Duodenal mucosa (tissue), 2 donors: ENCODE measurements around the gene KDSR.

Experiments
- H3K27ac ChIP-seq: one replicate; pipeline ENCODE4 v1.7.0; 2013; ENCODE audit warnings: low read depth, low read length
- H3K27me3 ChIP-seq, 2 donors: one replicate each; pipeline ENCODE4 v1.7.0; 2013; ENCODE audit warnings: low read length in 2 of 2, control low read depth in 1 of 2; ENCODE audit not compliant: insufficient read depth in 2 of 2, control insufficient read depth in 1 of 2
- H3K36me3 ChIP-seq, 2 donors: one replicate each; pipeline ENCODE4 v1.7.0; 2013; ENCODE audit warnings: low read length in 2 of 2, control low read depth in 1 of 2; ENCODE audit not compliant: insufficient read depth in 2 of 2, control insufficient read depth in 1 of 2
- H3K4me1 ChIP-seq, 2 donors: one replicate each; pipeline ENCODE4 v1.7.0; 2013; ENCODE audit warnings: low read length in 2 of 2, control low read depth in 1 of 2; ENCODE audit not compliant: insufficient read depth in 2 of 2, control insufficient read depth in 1 of 2
- H3K4me3 ChIP-seq, 2 donors: one replicate each; pipeline ENCODE4 v1.7.0; 2013; ENCODE audit warnings: low read length in 2 of 2, low read depth in 1 of 2
- H3K9ac ChIP-seq, 2 donors: one replicate each; pipeline ENCODE4 v1.7.0; 2013; ENCODE audit warnings: low read length in 2 of 2, low read depth in 1 of 2
- H3K9me3 ChIP-seq, 2 donors: one replicate each; pipeline ENCODE4 v1.7.0; 2013; ENCODE audit warnings: low read length in 2 of 2, control low read depth in 1 of 2; ENCODE audit not compliant: control insufficient read depth in 1 of 2

The KDSR gene

GRCh38 chr18:63297687-63298399 is 69.2 kb downstream of the KDSR start:
- Histone ChIP-seq H3K9me3 (no peaks in the 10 kb centered on the region), H3K27me3 (no peaks in the 10 kb centered on the region), H3K4me3 (no peak overlapping the region), H3K9ac (no peak overlapping the region), H3K4me1 (peaks cover 24 to 31% of the 10 kb centered on the region in 2 donors), H3K27ac (no peak overlapping the region), H3K36me3 (no peaks in the 10 kb centered on the region)

GRCh38 chr18:63293935-63294334 is 73.1 kb downstream of the KDSR start:
- Histone ChIP-seq H3K4me1 (peaks cover 17 to 22% of the 10 kb centered on the region in 2 donors), H3K27ac (no peak overlapping the region)

GRCh38 chr18:63292831-63293683 is 73.9 kb downstream of the KDSR start:
- Histone ChIP-seq H3K9ac (no peak overlapping the region), H3K4me1 (peaks cover 11 to 13% of the 10 kb centered on the region in 2 donors), H3K9me3 (no peaks in the 10 kb centered on the region), H3K36me3 (no peaks in the 10 kb centered on the region), H3K4me3 (no peak overlapping the region), H3K27me3 (no peaks in the 10 kb centered on the region), H3K27ac (no peak overlapping the region)

More at GRCh38 chr18:63293935-63294334, 73.1 kb downstream of the KDSR start:
- no peaks in the 10 kb centered on the region for H3K36me3 ChIP-seq
- no peaks in the 10 kb centered on the region for H3K9me3 ChIP-seq
- no peak overlapping the region for H3K9ac ChIP-seq
- H3K27me3 ChIP-seq = no peaks in the 10 kb centered on the region
- H3K4me3 ChIP-seq = no peak overlapping the region

- Histone ChIP-seq H3K4me3 (no peak overlapping the region), H3K27ac (no peak overlapping the region), H3K36me3 (no peaks in the 10 kb centered on the region), H3K9me3 (no peaks in the 10 kb centered on the region), H3K4me1 (peaks cover 6 to 13% of the 10 kb centered on the region in 2 donors), H3K9ac (no peak overlapping the region), H3K27me3 (no peaks in the 10 kb centered on the region)
These were observed 75.7 kb downstream of the KDSR start for GRCh38 chr18:63291278-63291677.

GRCh38 chr18:63290821-63291200 is 76.2 kb downstream of the KDSR start:
- Histone ChIP-seq H3K27ac (no peak overlapping the region), H3K27me3 (no peaks in the 10 kb centered on the region), H3K36me3 (no peaks in the 10 kb centered on the region), H3K9me3 (no peaks in the 10 kb centered on the region), H3K4me3 (no peak overlapping the region), H3K9ac (no peak overlapping the region), H3K4me1 (peaks cover 6 to 13% of the 10 kb centered on the region in 2 donors)

GRCh38 chr18:63290166-63290820 is 76.7 kb downstream of the KDSR start:
- Histone ChIP-seq H3K4me1 (peaks cover 6 to 13% of the 10 kb centered on the region in 2 donors), H3K36me3 (no peaks in the 10 kb centered on the region), H3K9me3 (no peaks in the 10 kb centered on the region), H3K9ac (no peak overlapping the region), H3K27me3 (no peaks in the 10 kb centered on the region), H3K27ac (no peak overlapping the region), H3K4me3 (no peak overlapping the region)

GRCh38 chr18:63288311-63288710 is 78.7 kb downstream of the KDSR start:
- Histone ChIP-seq H3K4me1 (peaks cover 13% of the 10 kb centered on the region in 2 donors), H3K4me3 (no peak overlapping the region), H3K9me3 (no peaks in the 10 kb centered on the region), H3K36me3 (no peaks in the 10 kb centered on the region), H3K27me3 (no peaks in the 10 kb centered on the region), H3K9ac (no peak overlapping the region), H3K27ac (no peak overlapping the region)

GRCh38 chr18:63287691-63288220 is 79.2 kb downstream of the KDSR start:
- no peak overlapping the region for H3K27ac ChIP-seq
- no peaks in the 10 kb centered on the region for H3K36me3 ChIP-seq
- no peak overlapping the region for H3K9ac ChIP-seq
- H3K9me3 ChIP-seq = no peaks in the 10 kb centered on the region
- peaks cover 10 to 13% of the 10 kb centered on the region in 2 donors for H3K4me1 ChIP-seq
- H3K4me3 ChIP-seq = no peak overlapping the region
- H3K27me3 ChIP-seq = no peaks in the 10 kb centered on the region

GRCh38 chr18:63286926-63287325 is 80.1 kb downstream of the KDSR start:
- H3K4me3 ChIP-seq = no peak overlapping the region
- H3K4me1 ChIP-seq = peaks cover 10 to 13% of the 10 kb centered on the region in 2 donors
- no peaks in the 10 kb centered on the region for H3K36me3 ChIP-seq
- H3K27me3 ChIP-seq = no peaks in the 10 kb centered on the region
- H3K9me3 ChIP-seq = no peaks in the 10 kb centered on the region
- no peak overlapping the region for H3K9ac ChIP-seq
- no peak overlapping the region for H3K27ac ChIP-seq
